Measurements from ENCODE around the gene AVPR1B.

AVPR1B gene

DNA sequence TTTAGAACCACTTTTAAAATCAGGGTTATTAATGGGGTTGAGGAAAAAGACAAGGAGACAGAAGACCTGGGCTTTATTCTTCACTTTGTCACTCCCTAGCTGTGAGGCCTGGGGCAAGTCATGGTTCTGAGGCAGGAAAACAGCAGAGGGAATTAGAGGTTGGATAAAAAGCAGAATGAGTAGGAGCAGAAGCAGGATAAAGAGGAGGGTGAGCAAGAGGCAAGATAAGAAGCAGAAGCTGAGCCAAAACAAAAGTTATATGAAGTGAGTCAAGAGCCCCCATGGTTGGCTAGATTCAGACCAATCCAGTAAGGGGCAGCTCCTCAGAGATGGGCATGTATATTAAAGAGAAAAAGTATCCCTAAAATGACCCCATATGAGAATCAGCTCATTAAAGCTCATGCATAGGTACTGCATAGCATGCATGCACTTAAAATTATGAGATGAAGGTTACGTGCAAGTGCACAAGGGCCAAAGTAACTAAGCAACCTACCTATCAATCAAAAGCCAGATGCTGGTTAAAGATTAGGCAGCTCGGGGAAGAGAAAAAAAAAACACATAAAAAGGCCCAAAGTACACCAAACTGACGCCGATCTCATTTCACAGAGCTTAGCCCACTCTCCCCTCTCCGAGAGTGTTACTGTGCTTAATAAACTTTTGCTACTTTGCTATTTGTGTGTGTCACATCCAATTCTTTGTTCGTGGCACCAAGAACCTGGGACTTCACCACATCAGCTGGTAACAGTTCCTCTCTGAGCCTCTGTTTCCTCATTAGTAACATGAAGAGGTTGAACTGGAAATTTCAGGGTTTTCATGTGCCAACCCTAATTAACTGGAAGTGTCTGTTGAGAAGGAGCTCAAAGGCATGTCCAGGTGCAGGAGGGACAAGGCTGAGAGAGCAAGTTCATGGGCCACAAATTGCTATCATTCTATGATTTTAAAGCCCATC, 2.2 kb downstream of the AVPR1B start:
- no peaks in the 10 kb centered on the region for H3K9me3 ChIP-seq (ENCODE audit: control extremely low read depth in 1 of 5, control insufficient read depth in 4 of 5, insufficient read depth in 2 of 5, low read depth in 1 of 5, low read length in 4 of 5)
- 14% methylated on average over 2 of the region's 6 CpGs for WGBS (ENCODE audit: insufficient coverage)
- POLR2A ChIA-PET = interaction anchor here (0.6 kb wide), 1 partner anchor 457 kb away, joined by 3 read pairs; no protein-coding TSS in a partner anchor
- H3K27me3 ChIP-seq (replicated peaks in 2 of 5; ENCODE audit: control insufficient read depth in 4 of 5, insufficient read depth in 5 of 5, low read length in 4 of 5) = peaks cover 0 to 5% (median 0%) of the 10 kb centered on the region in 5 experiments
- peak overlapping the region in 1 of 7 experiments; percentile 26 for H3K4me3 ChIP-seq (ENCODE audit: control insufficient read depth in 1 of 7, extremely low read depth in 1 of 7, insufficient read depth in 4 of 7, low read depth in 2 of 7, low read length in 6 of 7)
- H3K27ac ChIP-seq (ENCODE audit: insufficient read depth in 1 of 2, low read depth in 1 of 2, low read length in 2 of 2, poor library complexity in 1 of 2, severe bottlenecking in 2 of 2) = peak overlapping the region; percentile 61 to 74
- no peaks in the 10 kb centered on the region for H3K36me3 ChIP-seq (ENCODE audit: control insufficient read depth in 4 of 4, insufficient read depth in 4 of 4, low read length in 3 of 4)
- CTCF ChIA-PET = interaction anchor here (0.5 to 3.8 kb wide), 11 partner anchors 9 to 138 kb away, joined by 3 to 15 read pairs (median 4); no protein-coding TSS in a partner anchor
- H3K4me1 ChIP-seq (ENCODE audit: control extremely low read depth in 1 of 4, control insufficient read depth in 4 of 4, insufficient read depth in 4 of 4, low read length in 3 of 4) = peaks cover 6 to 58% (median 39%) of the 10 kb centered on the region in 4 experiments
- peak; percentile 82 to 97 (median 93) for DNase-seq

- H3K9me3 ChIP-seq (ENCODE audit: control extremely low read depth in 1 of 5, control insufficient read depth in 4 of 5, insufficient read depth in 2 of 5, low read depth in 1 of 5, low read length in 4 of 5) = no peaks in the 10 kb centered on the region
- H3K4me1 ChIP-seq (ENCODE audit: control extremely low read depth in 1 of 4, control insufficient read depth in 4 of 4, insufficient read depth in 4 of 4, low read length in 3 of 4) = peaks cover 6 to 53% (median 37%) of the 10 kb centered on the region in 4 experiments
- no peaks in the 10 kb centered on the region for H3K36me3 ChIP-seq (ENCODE audit: control insufficient read depth in 4 of 4, insufficient read depth in 4 of 4, low read length in 3 of 4)
- 57% methylated on average over 6 of the region's 9 CpGs for WGBS (ENCODE audit: insufficient coverage)
- peaks cover 0 to under 1% (median 0%) of the 10 kb centered on the region in 5 experiments for H3K27me3 ChIP-seq (replicated peaks in 2 of 5; ENCODE audit: control insufficient read depth in 4 of 5, insufficient read depth in 5 of 5, low read length in 4 of 5)
- H3K4me3 ChIP-seq (ENCODE audit: control insufficient read depth in 1 of 7, extremely low read depth in 1 of 7, insufficient read depth in 4 of 7, low read depth in 2 of 7, low read length in 6 of 7) = no peak overlapping the region
- ChIA-PET CTCF (interaction anchor here (0.5 to 11.2 kb wide), 3 partner anchors 10 to 128 kb away, joined by 3 to 161 read pairs (median 13); no protein-coding TSS in a partner anchor), POLR2A (no interaction called here)
- no peak for DNase-seq
- H3K27ac ChIP-seq (ENCODE audit: insufficient read depth in 1 of 2, low read depth in 1 of 2, low read length in 2 of 2, poor library complexity in 1 of 2, severe bottlenecking in 2 of 2) = no peak overlapping the region
Observed at GRCh38 chr1:206112600-206113301, 4.4 kb downstream of the AVPR1B start.

GRCh38 chr1:206111271-206111927, 5.8 kb downstream of the AVPR1B start:
- no peaks in the 10 kb centered on the region for H3K27me3 ChIP-seq (replicated peaks in 2 of 5; ENCODE audit: control insufficient read depth in 4 of 5, insufficient read depth in 5 of 5, low read length in 4 of 5)
- CTCF ChIA-PET = interaction anchor here (0.8 to 13.0 kb wide), 10 partner anchors 8 to 193 kb away, joined by 3 to 222 read pairs (median 4); no protein-coding TSS in a partner anchor
- no peak overlapping the region for H3K4me3 ChIP-seq (ENCODE audit: control insufficient read depth in 1 of 7, extremely low read depth in 1 of 7, insufficient read depth in 4 of 7, low read depth in 2 of 7, low read length in 6 of 7)
- DNase-seq = no peak
- 100% methylated on average over 6 of the region's 6 CpGs for WGBS (ENCODE audit: insufficient coverage)
- H3K4me1 ChIP-seq (ENCODE audit: control extremely low read depth in 1 of 4, control insufficient read depth in 4 of 4, insufficient read depth in 4 of 4, low read length in 3 of 4) = peaks cover 6 to 44% (median 27%) of the 10 kb centered on the region in 4 experiments
- no peak overlapping the region for H3K27ac ChIP-seq (ENCODE audit: insufficient read depth in 1 of 2, low read depth in 1 of 2, low read length in 2 of 2, poor library complexity in 1 of 2, severe bottlenecking in 2 of 2)
- POLR2A ChIA-PET = no interaction called here
- H3K9me3 ChIP-seq (ENCODE audit: control extremely low read depth in 1 of 5, control insufficient read depth in 4 of 5, insufficient read depth in 2 of 5, low read depth in 1 of 5, low read length in 4 of 5) = no peaks in the 10 kb centered on the region
- no peaks in the 10 kb centered on the region for H3K36me3 ChIP-seq (ENCODE audit: control insufficient read depth in 4 of 4, insufficient read depth in 4 of 4, low read length in 3 of 4)

GRCh38 chr1:206110820-206111219, 6.4 kb downstream of the AVPR1B start:
- DNase-seq = no peak
- Histone ChIP-seq H3K27ac (ENCODE audit: insufficient read depth in 1 of 2, low read depth in 1 of 2, low read length in 2 of 2, poor library complexity in 1 of 2, severe bottlenecking in 2 of 2) (no peak overlapping the region), H3K9me3 (ENCODE audit: control extremely low read depth in 1 of 5, control insufficient read depth in 4 of 5, insufficient read depth in 2 of 5, low read depth in 1 of 5, low read length in 4 of 5) (no peaks in the 10 kb centered on the region), H3K36me3 (ENCODE audit: control insufficient read depth in 4 of 4, insufficient read depth in 4 of 4, low read length in 3 of 4) (no peaks in the 10 kb centered on the region), H3K27me3 (replicated peaks in 2 of 5; ENCODE audit: control insufficient read depth in 4 of 5, insufficient read depth in 5 of 5, low read length in 4 of 5) (no peaks in the 10 kb centered on the region), H3K4me3 (ENCODE audit: control insufficient read depth in 1 of 7, extremely low read depth in 1 of 7, insufficient read depth in 4 of 7, low read depth in 2 of 7, low read length in 6 of 7) (no peak overlapping the region), H3K4me1 (ENCODE audit: control extremely low read depth in 1 of 4, control insufficient read depth in 4 of 4, insufficient read depth in 4 of 4, low read length in 3 of 4) (peaks cover 6 to 43% (median 27%) of the 10 kb centered on the region in 4 experiments)
- ChIA-PET POLR2A (no interaction called here), CTCF (interaction anchor here (0.8 to 13.0 kb wide), 10 partner anchors 9 to 193 kb away, joined by 3 to 222 read pairs (median 5); no protein-coding TSS in a partner anchor)
- WGBS (ENCODE audit: insufficient coverage) = 94% methylated on average over 2 of the region's 3 CpGs

DNA sequence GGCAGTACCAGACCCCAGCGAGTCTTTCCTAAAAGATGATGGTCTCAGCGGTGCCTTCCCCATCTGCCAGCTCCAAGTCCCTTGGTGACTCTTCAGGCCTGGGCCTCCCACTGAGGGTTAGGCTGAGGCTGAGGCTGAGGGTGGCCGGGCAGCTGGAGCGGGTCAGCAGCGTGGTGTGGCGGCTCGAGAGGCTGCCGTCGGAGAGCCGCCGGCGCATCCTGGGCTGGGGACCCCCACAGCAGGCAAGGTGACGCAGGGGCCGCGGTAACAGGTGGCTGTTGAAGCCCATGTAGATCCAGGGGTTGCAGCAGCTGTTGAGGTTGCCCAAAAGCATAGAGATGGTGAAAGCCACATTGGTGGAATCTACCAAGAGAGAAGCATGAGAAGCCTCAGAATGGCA, 7.0 kb downstream of the AVPR1B start:
- Histone ChIP-seq H3K27me3 (replicated peaks in 2 of 5; ENCODE audit: control insufficient read depth in 4 of 5, insufficient read depth in 5 of 5, low read length in 4 of 5) (no peaks in the 10 kb centered on the region), H3K36me3 (ENCODE audit: control insufficient read depth in 4 of 4, insufficient read depth in 4 of 4, low read length in 3 of 4) (no peaks in the 10 kb centered on the region), H3K4me3 (ENCODE audit: control insufficient read depth in 1 of 7, extremely low read depth in 1 of 7, insufficient read depth in 4 of 7, low read depth in 2 of 7, low read length in 6 of 7) (no peak overlapping the region), H3K27ac (ENCODE audit: insufficient read depth in 1 of 2, low read depth in 1 of 2, low read length in 2 of 2, poor library complexity in 1 of 2, severe bottlenecking in 2 of 2) (no peak overlapping the region), H3K9me3 (ENCODE audit: control extremely low read depth in 1 of 5, control insufficient read depth in 4 of 5, insufficient read depth in 2 of 5, low read depth in 1 of 5, low read length in 4 of 5) (no peaks in the 10 kb centered on the region), H3K4me1 (ENCODE audit: control extremely low read depth in 1 of 4, control insufficient read depth in 4 of 4, insufficient read depth in 4 of 4, low read length in 3 of 4) (peaks cover 6 to 38% (median 20%) of the 10 kb centered on the region in 4 experiments)
- CTCF ChIA-PET = interaction anchor here (1.1 to 13.0 kb wide), 6 partner anchors 51 to 192 kb away, joined by 3 to 222 read pairs (median 8); no protein-coding TSS in a partner anchor
- 98% methylated on average over 13 of the region's 15 CpGs for WGBS (ENCODE audit: insufficient coverage)
- no peak for DNase-seq
- POLR2A ChIA-PET = interaction anchor here (0.6 kb wide), 1 partner anchor 313 kb away, joined by 3 read pairs; no protein-coding TSS in a partner anchor

DNA sequence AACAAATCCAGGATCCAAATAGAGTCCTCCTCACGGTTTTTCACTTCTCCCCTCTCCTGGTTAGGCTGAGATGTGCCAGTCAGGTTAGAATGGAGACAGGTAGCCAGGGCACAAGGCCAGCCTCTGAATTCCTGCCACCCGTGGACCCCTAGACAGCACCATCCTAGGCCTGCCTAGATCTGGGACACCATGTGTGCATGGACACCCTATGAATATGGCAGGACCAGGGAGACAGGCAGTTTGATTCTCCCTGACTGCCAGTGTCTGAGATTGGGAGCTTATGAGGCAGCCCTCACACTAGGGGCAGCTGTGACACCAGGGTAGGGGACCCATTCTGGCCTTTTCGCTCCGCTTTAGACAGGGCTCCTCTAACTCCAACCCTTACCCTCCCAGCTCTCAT, 7.5 kb downstream of the AVPR1B start:
- ChIA-PET POLR2A (interaction anchor here (0.6 kb wide), 1 partner anchor 312 kb away, joined by 3 read pairs; no protein-coding TSS in a partner anchor), CTCF (interaction anchor here (1.0 to 13.0 kb wide), 7 partner anchors 50 to 191 kb away, joined by 3 to 222 read pairs (median 8); no protein-coding TSS in a partner anchor)
- H3K36me3 ChIP-seq (ENCODE audit: control insufficient read depth in 4 of 4, insufficient read depth in 4 of 4, low read length in 3 of 4) = no peaks in the 10 kb centered on the region
- peaks cover 4 to 34% (median 19%) of the 10 kb centered on the region in 4 experiments for H3K4me1 ChIP-seq (ENCODE audit: control extremely low read depth in 1 of 4, control insufficient read depth in 4 of 4, insufficient read depth in 4 of 4, low read length in 3 of 4)
- H3K9me3 ChIP-seq (ENCODE audit: control extremely low read depth in 1 of 5, control insufficient read depth in 4 of 5, insufficient read depth in 2 of 5, low read depth in 1 of 5, low read length in 4 of 5) = no peaks in the 10 kb centered on the region
- WGBS (ENCODE audit: insufficient coverage) = 100% methylated on average over 2 of the region's 4 CpGs
- DNase-seq = no peak
- no peak overlapping the region for H3K27ac ChIP-seq (ENCODE audit: insufficient read depth in 1 of 2, low read depth in 1 of 2, low read length in 2 of 2, poor library complexity in 1 of 2, severe bottlenecking in 2 of 2)
- H3K4me3 ChIP-seq (ENCODE audit: control insufficient read depth in 1 of 7, extremely low read depth in 1 of 7, insufficient read depth in 4 of 7, low read depth in 2 of 7, low read length in 6 of 7) = no peak overlapping the region
- H3K27me3 ChIP-seq (replicated peaks in 2 of 5; ENCODE audit: control insufficient read depth in 4 of 5, insufficient read depth in 5 of 5, low read length in 4 of 5) = no peaks in the 10 kb centered on the region
